Measurements from ENCODE around the gene CDKL1. TPM values are rescaled to one million over a fixed set of nuclear protein-coding genes. Genes with fewer than 3 reads are reported as not detected.

The CDKL1 gene
- total RNA-seq, 1 donor from 2014 or later: 34.3 TPM

DNA sequence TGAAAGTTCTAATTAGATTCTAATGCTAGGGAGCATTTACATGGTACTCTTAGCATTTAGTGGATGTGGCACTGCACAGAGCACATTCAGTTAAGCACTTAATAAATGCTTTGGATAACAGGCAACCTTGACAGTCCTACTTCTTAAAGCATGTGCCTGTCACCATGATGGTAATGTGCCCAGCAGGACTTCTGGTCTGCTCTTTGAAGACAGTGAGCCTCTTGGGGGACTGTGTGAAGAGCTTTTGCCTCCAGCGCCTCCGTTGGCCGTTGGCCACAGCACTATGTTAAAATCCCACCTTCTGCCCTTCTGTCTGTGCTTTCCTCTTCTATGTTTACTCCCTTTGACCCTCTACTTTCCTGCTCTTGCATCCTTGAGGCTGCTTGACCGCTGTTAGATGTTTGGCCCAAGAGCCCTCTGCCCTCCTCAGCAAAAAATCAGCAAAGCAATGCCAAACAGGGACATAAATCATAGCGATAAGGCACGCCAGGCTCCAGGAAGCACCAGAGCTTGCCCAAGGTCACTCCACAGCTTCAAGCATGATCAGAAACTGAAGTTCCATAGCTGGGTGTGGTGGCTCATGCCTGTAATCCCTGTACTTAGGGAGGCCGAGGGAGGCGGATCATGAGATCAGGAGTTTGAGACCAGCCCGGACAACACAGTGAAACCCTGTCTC is 8.3 kb downstream of the CDKL1 start:
- peak; percentile 65 for DNase-seq (ENCODE audit: low spot score)

DNA sequence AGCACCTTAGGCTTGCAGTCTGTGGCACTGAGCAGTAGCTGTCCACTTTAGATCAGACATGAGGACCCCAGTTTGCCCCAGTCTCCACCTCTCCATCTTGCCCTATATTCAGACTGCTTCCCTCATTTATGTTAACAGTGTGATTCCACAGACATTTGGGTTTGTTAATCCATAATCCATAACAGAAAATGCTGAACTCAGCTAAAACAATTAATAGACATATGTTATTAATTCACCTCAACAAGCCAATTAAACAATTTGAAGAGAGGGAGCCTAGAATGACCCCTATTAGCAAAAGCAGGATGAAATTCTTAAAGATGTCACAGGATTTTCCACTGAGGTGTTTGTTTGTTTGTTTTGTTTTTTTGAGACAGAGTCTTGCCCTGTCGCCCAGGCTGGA is 9.1 kb downstream of the CDKL1 start:
- DNase-seq (ENCODE audit: low spot score): no peak

DNA sequence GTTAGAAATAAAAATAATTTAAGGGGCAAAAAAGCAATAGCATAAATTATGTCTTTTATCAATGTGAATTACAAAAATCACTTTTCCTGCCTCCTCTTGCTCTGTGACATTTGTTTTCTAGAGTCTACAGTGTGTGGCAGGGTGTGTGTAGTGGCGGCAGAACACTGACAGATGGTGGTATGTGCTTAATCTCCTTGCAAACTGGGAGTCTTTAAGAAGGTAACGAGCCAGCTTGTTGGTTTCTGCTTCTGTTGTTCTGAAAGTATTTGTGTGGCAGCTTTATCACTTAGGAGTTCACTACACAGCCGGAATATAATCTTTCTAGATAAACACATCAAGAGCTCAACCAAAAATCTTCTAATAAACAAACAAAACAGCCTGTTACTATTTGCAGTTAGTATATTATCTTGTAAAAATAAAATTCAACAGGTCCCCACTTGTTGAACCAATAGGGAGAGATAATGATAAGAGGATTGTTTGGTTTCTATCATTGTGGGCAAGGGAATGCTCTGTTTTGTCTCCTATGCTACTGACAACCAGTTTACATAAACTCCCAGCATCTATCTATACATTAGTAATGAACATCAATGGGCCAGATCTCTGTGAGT is 13.0 kb downstream of the CDKL1 start:
- DNase-seq (ENCODE audit: low spot score): no peak

DNA sequence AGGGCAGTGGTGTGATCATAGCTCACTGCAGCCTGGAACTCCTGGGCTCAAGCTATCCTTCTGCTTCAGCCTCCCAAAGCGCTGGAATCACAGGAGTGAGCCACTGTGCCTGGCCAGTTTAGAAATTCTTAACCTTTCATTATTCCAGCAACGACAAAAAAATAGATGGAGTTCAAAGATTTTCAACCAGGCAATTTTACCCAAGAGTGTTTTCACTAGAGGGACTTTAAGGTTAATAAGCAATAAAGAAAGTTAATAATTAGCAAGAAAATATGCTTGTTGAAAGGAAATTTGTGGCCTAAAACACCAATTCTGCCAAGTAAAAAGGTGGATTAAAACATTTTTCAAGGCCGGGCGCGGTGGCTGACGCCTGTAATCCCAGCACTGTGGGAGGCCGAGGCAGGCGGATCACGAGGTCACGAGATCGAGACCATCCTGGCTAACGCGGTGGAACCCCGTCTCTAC is 14.8 kb downstream of the CDKL1 start:
- peak; percentile 34 for DNase-seq (ENCODE audit: low spot score)

DNA sequence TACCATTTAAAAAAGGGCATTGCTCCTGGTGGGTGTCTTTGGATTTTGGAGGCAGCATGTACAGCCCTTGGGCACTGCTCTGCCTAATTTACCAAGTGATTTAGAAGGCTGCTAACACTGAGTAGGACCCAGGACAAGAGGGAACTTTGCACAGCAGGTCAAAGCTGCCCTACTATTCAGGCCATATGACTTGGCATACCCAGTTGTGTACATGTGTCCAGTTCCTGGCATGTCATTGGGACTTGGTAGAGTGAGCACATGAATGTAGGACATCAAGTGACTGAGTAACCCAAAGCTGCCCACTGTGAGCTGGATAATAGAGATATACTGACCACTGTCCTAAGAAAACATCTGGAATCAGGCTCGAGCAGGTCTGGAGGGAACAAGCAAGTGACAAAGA is 15.7 kb downstream of the CDKL1 start:
- no peak for DNase-seq (ENCODE audit: low spot score)

- no peak for DNase-seq (ENCODE audit: low spot score)
These were observed 16.2 kb downstream of the CDKL1 start for GRCh38 chr14:50380455-50380854.

- peak; percentile 4 for DNase-seq (ENCODE audit: low spot score)
These were observed 17.1 kb downstream of the CDKL1 start for GRCh38 chr14:50379563-50379962.

DNA sequence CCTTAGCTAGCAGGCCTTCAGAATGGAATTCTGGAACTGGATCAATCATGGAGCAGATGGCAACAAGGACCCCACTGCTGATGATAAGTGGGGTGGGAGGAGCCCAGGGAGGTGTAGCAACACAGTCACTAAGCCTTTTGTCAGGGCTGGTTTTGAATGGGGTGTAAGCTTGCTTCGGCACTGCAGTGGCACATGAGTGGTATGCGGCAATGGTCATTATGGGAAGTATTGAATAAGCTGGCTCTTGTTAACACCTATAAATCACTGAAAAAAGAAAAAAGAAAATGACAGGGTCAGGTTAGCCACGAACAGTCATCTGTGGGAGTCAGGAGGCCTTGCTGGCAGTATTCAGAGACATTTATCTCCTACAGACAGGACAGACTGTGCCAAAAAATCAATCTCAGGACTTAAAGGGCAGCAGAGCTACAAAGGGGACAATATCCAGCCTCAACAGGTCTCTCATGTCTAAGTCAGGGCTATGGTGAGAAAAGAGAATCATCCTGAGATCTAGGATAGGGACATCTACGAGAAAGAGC is 19.1 kb downstream of the CDKL1 start:
- DNase-seq (ENCODE audit: low spot score): no peak

DNA sequence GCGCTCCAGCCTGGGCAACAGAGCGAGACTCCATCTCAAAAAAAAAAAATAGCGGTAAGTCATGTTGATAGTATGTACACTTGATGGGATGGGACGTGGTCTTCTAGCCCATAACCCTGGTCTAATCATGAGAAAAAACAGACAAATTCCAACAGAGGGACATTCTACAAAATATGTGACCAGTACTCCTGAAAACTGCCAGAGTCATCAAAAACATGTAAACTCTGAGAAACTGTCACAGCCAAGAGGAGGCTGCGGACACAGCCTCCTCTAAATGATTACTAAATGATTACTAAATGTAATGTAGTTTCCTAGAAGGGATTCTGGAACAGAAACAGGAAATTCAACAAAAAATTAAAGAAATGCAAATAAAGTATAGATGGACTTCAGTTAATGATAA is 20.9 kb downstream of the CDKL1 start:
- no peak for DNase-seq (ENCODE audit: low spot score)

- DNase-seq (ENCODE audit: low spot score): no peak
These were observed 22.7 kb downstream of the CDKL1 start for GRCh38 chr14:50373959-50374358.

DNA sequence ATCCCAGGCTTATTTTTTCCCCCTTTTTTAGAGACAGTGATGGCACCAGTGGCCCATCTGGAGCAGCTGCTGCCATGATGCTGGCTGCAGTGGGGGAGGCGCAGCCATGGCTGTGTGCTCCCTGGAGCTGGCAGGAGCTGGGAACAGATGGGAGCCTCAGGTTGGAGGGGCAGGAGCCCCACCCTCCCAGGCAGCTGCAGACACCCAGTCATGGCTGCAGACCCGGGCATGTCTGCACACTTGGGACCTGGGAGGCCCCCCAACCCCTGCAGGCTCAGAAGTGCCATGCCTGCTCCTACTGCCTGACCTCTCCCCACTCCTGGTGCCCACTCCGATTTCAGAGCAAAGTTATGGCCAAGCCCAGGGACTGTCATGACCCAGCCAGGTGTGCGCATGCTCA is 25.1 kb downstream of the CDKL1 start:
- DNase-seq (ENCODE audit: low spot score): no peak

- peak; percentile 17 for DNase-seq (ENCODE audit: low spot score)
These were observed 30.1 kb downstream of the CDKL1 start for GRCh38 chr14:50366589-50366988.

DNA sequence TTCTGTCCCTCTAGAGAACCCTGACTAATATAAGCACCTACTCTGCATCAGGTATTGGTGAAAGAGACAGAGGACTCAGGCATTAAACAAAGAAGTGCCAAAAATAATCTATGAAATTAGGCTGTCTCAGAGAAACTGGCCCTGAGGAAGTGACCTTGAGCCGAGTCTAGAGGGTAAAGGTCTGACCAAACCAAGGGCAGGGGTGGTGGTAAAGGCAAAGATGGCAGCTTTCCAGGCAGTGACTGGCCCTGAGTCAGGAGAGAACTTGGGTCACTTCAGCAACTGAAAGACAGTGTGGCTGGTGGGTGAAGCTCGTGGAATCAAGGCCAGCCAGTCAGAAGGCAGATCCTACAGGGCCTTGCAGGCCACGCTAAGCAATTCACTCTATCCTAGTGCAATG is 30.6 kb downstream of the CDKL1 start:
- peak; percentile 34 for DNase-seq (ENCODE audit: low spot score)

- DNase-seq (ENCODE audit: low spot score): peak; percentile 34
These were observed 31.1 kb downstream of the CDKL1 start for GRCh38 chr14:50365572-50365971.

- peak; percentile 41 for DNase-seq (ENCODE audit: low spot score)
These were observed 31.9 kb downstream of the CDKL1 start for GRCh38 chr14:50364792-50365191.

- DNase-seq (ENCODE audit: low spot score): peak; percentile 42
These were observed 33.0 kb downstream of the CDKL1 start for GRCh38 chr14:50363714-50364111.

DNA sequence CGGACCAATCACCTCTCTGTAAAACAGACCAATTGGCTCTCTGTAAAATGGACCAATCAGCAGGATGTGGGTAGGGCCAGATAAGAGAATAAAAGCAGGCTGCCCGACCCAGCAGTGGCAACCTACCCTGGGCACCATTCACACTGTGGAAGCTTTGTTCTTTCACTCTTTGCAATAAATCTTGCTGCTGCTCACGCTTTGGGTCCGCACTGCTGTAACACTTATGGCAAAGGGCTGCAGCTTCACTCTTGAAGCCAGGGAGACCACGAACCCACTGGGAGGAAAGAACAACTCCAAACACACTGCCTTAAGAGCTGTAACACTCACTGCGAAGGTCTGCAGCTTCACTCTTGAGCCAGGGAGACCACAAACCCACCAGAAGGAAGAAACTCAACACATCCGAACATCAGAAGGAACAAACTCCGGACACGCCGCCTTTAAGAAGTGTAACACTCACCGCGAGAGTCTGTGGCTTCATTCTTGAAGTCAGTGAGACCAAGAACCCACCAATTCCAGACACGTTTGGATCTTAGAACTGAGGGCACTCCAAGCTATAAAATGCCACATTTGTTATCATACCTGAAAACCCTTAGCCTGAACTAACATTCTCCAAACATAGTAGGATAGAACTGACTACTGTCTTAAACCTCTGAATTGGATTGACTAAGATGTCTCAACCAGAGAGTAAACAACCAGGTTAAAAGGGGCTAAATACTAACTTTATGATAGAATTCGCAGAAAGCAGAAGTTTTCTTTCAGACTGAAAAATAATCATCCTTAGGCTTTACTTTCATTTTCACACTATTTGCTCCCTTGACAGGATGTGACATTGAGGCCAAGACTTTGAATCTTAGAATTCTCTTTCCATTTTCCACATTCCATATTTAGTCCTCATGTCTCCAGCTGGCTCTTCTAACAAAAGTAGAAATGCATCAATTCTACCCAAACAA is 33.6 kb downstream of the CDKL1 start:
- DNase-seq (ENCODE audit: low spot score): peak; percentile 34

GRCh38 chr14:50361473-50362403 is 34.9 kb downstream of the CDKL1 start:
- peak; percentile 41 for DNase-seq (ENCODE audit: low spot score)

DNA sequence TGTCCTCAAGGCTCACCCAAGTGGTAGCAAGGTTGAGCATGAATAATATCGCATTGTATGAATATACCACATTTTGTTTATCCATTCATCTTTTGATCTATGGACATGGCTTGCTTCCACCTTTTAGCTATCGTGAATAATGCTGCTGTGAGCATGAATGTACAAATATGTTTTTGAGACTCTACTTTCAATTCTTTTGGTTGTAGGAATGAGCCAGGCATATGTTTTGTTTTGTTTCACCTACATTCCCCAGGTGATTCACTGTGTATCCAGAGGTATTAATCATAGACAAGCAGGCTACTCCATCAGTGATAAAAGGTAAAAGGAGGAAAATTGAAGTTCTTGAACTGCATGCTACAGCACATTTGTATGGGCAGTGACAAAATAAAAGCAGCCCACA is 35.8 kb downstream of the CDKL1 start:
- no peak for DNase-seq (ENCODE audit: low spot score)

GRCh38 chr14:50360093-50360492 is 36.6 kb downstream of the CDKL1 start:
- peak; percentile 7 for DNase-seq (ENCODE audit: low spot score)

GRCh38 chr14:50359631-50360030 is 37.0 kb downstream of the CDKL1 start:
- DNase-seq (ENCODE audit: low spot score): peak; percentile 6

Measured in ureter (tissue), 1 donor.